Mesendoderm (in vitro differentiated cells): ENCODE results near the gene PSAP.

ENCODE experiments used
- DNase-seq: peaks from one replicate; pipeline ENCODE4 v3.0.0; 2013
- H2AK5ac ChIP-seq: 2 replicates; pipeline ENCODE4 v1.6.1; 2013; ENCODE audit warnings: low read length, inconsistent platforms
- H2BK120ac ChIP-seq: 2 replicates; pipeline ENCODE4 v1.6.1; 2013; ENCODE audit warnings: low read depth, mild to moderate bottlenecking, low read length, moderate library complexity, mixed read lengths
- H2BK15ac ChIP-seq: replicated peaks from 2 replicates; pipeline ENCODE4 v1.6.1; 2013; ENCODE audit warnings: low read depth, mild to moderate bottlenecking, moderate library complexity
- H2BK5ac ChIP-seq: 2 replicates; pipeline ENCODE4 v1.6.1; 2013; ENCODE audit warnings: low read length, inconsistent platforms
- H3K18ac ChIP-seq: 2 replicates; pipeline ENCODE4 v1.6.1; 2013; ENCODE audit warnings: mild to moderate bottlenecking, low read length, mixed read lengths
- H3K23ac ChIP-seq: one replicate; pipeline ENCODE4 v1.6.1; 2013; ENCODE audit warnings: low read length
- H3K27ac ChIP-seq: 2 replicates; pipeline ENCODE4 v1.5.1; 2013; ENCODE audit warnings: low read depth, mild to moderate bottlenecking, inconsistent platforms, low read length, moderate library complexity
- H3K27me3 ChIP-seq: 2 replicates; pipeline ENCODE4 v1.6.1; 2013; ENCODE audit warnings: low read length, control low read depth, mild to moderate bottlenecking, inconsistent platforms; ENCODE audit not compliant: insufficient read depth, poor library complexity
- H3K36me3 ChIP-seq: 2 replicates; pipeline ENCODE4 v1.6.1; 2013; ENCODE audit warnings: low read length, inconsistent platforms; ENCODE audit not compliant: control insufficient read depth, insufficient read depth
- H3K4ac ChIP-seq: one replicate; pipeline ENCODE4 v1.6.1; 2013; ENCODE audit warnings: low read depth, mild to moderate bottlenecking, low read length, moderate library complexity
- H3K4me1 ChIP-seq: 2 replicates; pipeline ENCODE4 v1.6.1; 2013; ENCODE audit warnings: low read depth, low read length, inconsistent platforms; ENCODE audit not compliant: control insufficient read depth
- H3K4me2 ChIP-seq: 2 replicates; pipeline ENCODE4 v1.6.1; 2013; ENCODE audit warnings: low read length
- H3K4me3 ChIP-seq: 2 replicates; pipeline ENCODE4 v1.5.1; 2013; ENCODE audit warnings: mild to moderate bottlenecking, low read length
- H3K56ac ChIP-seq: one replicate; pipeline ENCODE4 v1.6.1; 2013; ENCODE audit warnings: low read length
- H3K79me1 ChIP-seq: 2 replicates; pipeline ENCODE4 v1.6.1; 2013; ENCODE audit warnings: low read length, inconsistent platforms
- H3K79me2 ChIP-seq: 2 replicates; pipeline ENCODE4 v1.6.1; 2013; ENCODE audit warnings: mild to moderate bottlenecking, low read length; ENCODE audit not compliant: control insufficient read depth, insufficient read depth
- H3K9ac ChIP-seq: 2 replicates; pipeline ENCODE4 v1.6.1; 2013; ENCODE audit warnings: low read length, inconsistent platforms
- H4K5ac ChIP-seq: one replicate; pipeline ENCODE4 v1.6.1; 2013; ENCODE audit warnings: low read length
- H4K8ac ChIP-seq: one replicate; pipeline ENCODE4 v1.6.1; 2013; ENCODE audit warnings: low read depth, mild to moderate bottlenecking, control low read depth, low read length, moderate library complexity
- WGBS: extraction: QIAGEN DNeasy Blood & Tissue Kit; methylation state at CpG from one replicate; pipeline ENCODE4 v1.1.7; 2013; ENCODE audit warnings: low lambda C conversion rate, missing lambda C conversion rate; ENCODE audit not compliant: insufficient coverage; ENCODE audit errors: extremely low coverage; 5-methylcytosine and 5-hydroxymethylcytosine counted together

PSAP gene

GRCh38 chr10:71850021-71850742, 869 bp downstream of the PSAP start:
- Histone ChIP-seq H2BK15ac (no peak overlapping the region), H3K56ac (peak overlapping the region; percentile 100), H3K18ac (no peak overlapping the region), H3K4me3 (peak overlapping the region; percentile 91), H3K9ac (peak overlapping the region; percentile 99), H3K23ac (peak overlapping the region; percentile 85), H4K8ac (no peak overlapping the region), H2BK120ac (no peak overlapping the region), H3K79me2 (peaks cover 51% of the 10 kb centered on the region), H3K4ac (peak overlapping the region; percentile 60), H3K27ac (peak overlapping the region; percentile 92), H3K27me3 (no peaks in the 10 kb centered on the region), H3K4me2 (peak overlapping the region; percentile 77), H3K36me3 (no peaks in the 10 kb centered on the region), H4K5ac (no peak overlapping the region), H3K4me1 (no peaks in the 10 kb centered on the region), H2BK5ac (peak overlapping the region; percentile 88), H3K79me1 (peaks cover 13% of the 10 kb centered on the region), H2AK5ac (no peak overlapping the region)
- DNase-seq: no peak
- no CpG with 5 or more reads among the region's 13 CpGs for WGBS

- H3K79me1 ChIP-seq: peaks cover 13% of the 10 kb centered on the region
- no peak overlapping the region for H3K23ac ChIP-seq
- no CpG with 5 or more reads among the region's 17 CpGs for WGBS
- no peak overlapping the region for H2BK15ac ChIP-seq
- no peaks in the 10 kb centered on the region for H3K36me3 ChIP-seq
- H3K56ac ChIP-seq: no peak overlapping the region
- no peak overlapping the region for H2AK5ac ChIP-seq
- no peaks in the 10 kb centered on the region for H3K27me3 ChIP-seq
- no peak overlapping the region for H3K27ac ChIP-seq
- no peak overlapping the region for H3K4me2 ChIP-seq
- no peak overlapping the region for H4K5ac ChIP-seq
- no peak overlapping the region for H2BK120ac ChIP-seq
- H3K4me1 ChIP-seq: no peaks in the 10 kb centered on the region
- H3K4me3 ChIP-seq: no peak overlapping the region
- no peak overlapping the region for H2BK5ac ChIP-seq
- H3K9ac ChIP-seq: no peak overlapping the region
- no peak overlapping the region for H4K8ac ChIP-seq
- H3K18ac ChIP-seq: no peak overlapping the region
- H3K79me2 ChIP-seq: peaks cover 56% of the 10 kb centered on the region
- no peak overlapping the region for H3K4ac ChIP-seq
- DNase-seq: no peak
Measured at GRCh38 chr10:71849461-71849908, 1.6 kb downstream of the PSAP start.

GRCh38 chr10:71848325-71849275, 2.5 kb downstream of the PSAP start:
- no peak for DNase-seq
- H4K8ac ChIP-seq: no peak overlapping the region
- peaks cover 13% of the 10 kb centered on the region for H3K79me1 ChIP-seq
- H2BK5ac ChIP-seq: no peak overlapping the region
- H3K4ac ChIP-seq: no peak overlapping the region
- H3K9ac ChIP-seq: peak overlapping the region; percentile 6
- no peak overlapping the region for H2BK120ac ChIP-seq
- no peak overlapping the region for H3K23ac ChIP-seq
- no CpG with 5 or more reads among the region's 11 CpGs for WGBS
- H4K5ac ChIP-seq: no peak overlapping the region
- H3K79me2 ChIP-seq: peaks cover 63% of the 10 kb centered on the region
- no peaks in the 10 kb centered on the region for H3K36me3 ChIP-seq
- no peaks in the 10 kb centered on the region for H3K27me3 ChIP-seq
- H2AK5ac ChIP-seq: no peak overlapping the region
- no peak overlapping the region for H3K27ac ChIP-seq
- H2BK15ac ChIP-seq: no peak overlapping the region
- no peak overlapping the region for H3K4me3 ChIP-seq
- H3K18ac ChIP-seq: no peak overlapping the region
- no peak overlapping the region for H3K56ac ChIP-seq
- H3K4me1 ChIP-seq: no peaks in the 10 kb centered on the region
- no peak overlapping the region for H3K4me2 ChIP-seq

- peaks cover 75% of the 10 kb centered on the region for H3K79me2 ChIP-seq
- H3K4me2 ChIP-seq: no peak overlapping the region
- H3K79me1 ChIP-seq: peaks cover 18% of the 10 kb centered on the region
- H3K4ac ChIP-seq: no peak overlapping the region
- no peak overlapping the region for H4K8ac ChIP-seq
- H3K23ac ChIP-seq: no peak overlapping the region
- H3K27ac ChIP-seq: no peak overlapping the region
- H4K5ac ChIP-seq: no peak overlapping the region
- H3K4me3 ChIP-seq: no peak overlapping the region
- no peak overlapping the region for H3K9ac ChIP-seq
- no CpG with 5 or more reads among the region's 8 CpGs for WGBS
- no peak for DNase-seq
- H3K4me1 ChIP-seq: no peaks in the 10 kb centered on the region
- no peak overlapping the region for H3K56ac ChIP-seq
- no peak overlapping the region for H2BK5ac ChIP-seq
- H2AK5ac ChIP-seq: no peak overlapping the region
- no peaks in the 10 kb centered on the region for H3K27me3 ChIP-seq
- no peak overlapping the region for H2BK15ac ChIP-seq
- H3K36me3 ChIP-seq: no peaks in the 10 kb centered on the region
- no peak overlapping the region for H3K18ac ChIP-seq
- H2BK120ac ChIP-seq: no peak overlapping the region
Measured at GRCh38 chr10:71847418-71847817, 3.6 kb downstream of the PSAP start.

GRCh38 chr10:71846816-71847215, 4.2 kb downstream of the PSAP start:
- no peak overlapping the region for H3K4ac ChIP-seq
- peaks cover 20% of the 10 kb centered on the region for H3K79me1 ChIP-seq
- no peak overlapping the region for H3K18ac ChIP-seq
- H3K23ac ChIP-seq: no peak overlapping the region
- no peak overlapping the region for H3K56ac ChIP-seq
- H3K4me1 ChIP-seq: no peaks in the 10 kb centered on the region
- no CpG with 5 or more reads among the region's 3 CpGs for WGBS
- no peak for DNase-seq
- H4K8ac ChIP-seq: no peak overlapping the region
- no peak overlapping the region for H3K27ac ChIP-seq
- no peak overlapping the region for H2BK5ac ChIP-seq
- no peaks in the 10 kb centered on the region for H3K36me3 ChIP-seq
- H2AK5ac ChIP-seq: no peak overlapping the region
- no peak overlapping the region for H2BK120ac ChIP-seq
- no peaks in the 10 kb centered on the region for H3K27me3 ChIP-seq
- no peak overlapping the region for H2BK15ac ChIP-seq
- peaks cover 79% of the 10 kb centered on the region for H3K79me2 ChIP-seq
- no peak overlapping the region for H3K4me3 ChIP-seq
- no peak overlapping the region for H3K4me2 ChIP-seq
- H4K5ac ChIP-seq: no peak overlapping the region
- H3K9ac ChIP-seq: no peak overlapping the region
